GM23248 (cell line): Measurements from ENCODE around the gene ALDH4A1. TPM values are rescaled to one million over a fixed set of nuclear protein-coding genes. Genes with fewer than 3 reads are reported as not detected.

Experiments
- DNase-seq: peaks from one replicate; pipeline ENCODE4 v3.0.0-alpha.2; 2015
- H2AFZ ChIP-seq: fragments of 200-600 bp; sonication (generic); 2 replicates; pipeline ENCODE4 v1.6.1; 2016; ENCODE audit warnings: antibody characterized with exemption
- H3F3A ChIP-seq: fragments of 200-600 bp; sonication (generic); 2 replicates; pipeline ENCODE4 v1.6.1; 2016; ENCODE audit warnings: mild to moderate bottlenecking, antibody characterized with exemption, mixed run types; ENCODE audit not compliant: insufficient read depth
- H3K27ac ChIP-seq: fragments of 200-600 bp; sonication (generic); 2 replicates; pipeline ENCODE4 v1.5.1; 2016; ENCODE audit warnings: mild to moderate bottlenecking
- H3K27me3 ChIP-seq: fragments of 200-600 bp; sonication (generic); replicated peaks from 2 replicates; pipeline ENCODE4 v1.6.1; 2016; ENCODE audit warnings: mild to moderate bottlenecking; ENCODE audit not compliant: insufficient read depth
- H3K36me3 ChIP-seq: fragments of 200-600 bp; sonication (generic); 2 replicates; pipeline ENCODE4 v1.6.1; 2016; ENCODE audit warnings: low read depth, mild to moderate bottlenecking
- H3K4me1 ChIP-seq: fragments of 200-600 bp; sonication (generic); 2 replicates; pipeline ENCODE4 v1.6.1; 2016; ENCODE audit warnings: mild to moderate bottlenecking; ENCODE audit not compliant: insufficient read depth
- H3K4me2 ChIP-seq: fragments of 200-600 bp; sonication (generic); one replicate; pipeline ENCODE4 v1.6.1; 2016; ENCODE audit warnings: mild to moderate bottlenecking; ENCODE audit not compliant: unreplicated experiment
- H3K4me3 ChIP-seq: fragments of 200-600 bp; sonication (generic); 2 replicates; pipeline ENCODE4 v1.5.1; 2016; ENCODE audit warnings: mild to moderate bottlenecking
- H3K79me2 ChIP-seq: fragments of 200-600 bp; sonication (generic); 2 replicates; pipeline ENCODE4 v1.6.1; 2016; ENCODE audit warnings: mild to moderate bottlenecking; ENCODE audit not compliant: insufficient read depth
- H3K9ac ChIP-seq: fragments of 200-600 bp; sonication (generic); 2 replicates; pipeline ENCODE4 v1.6.1; 2016; ENCODE audit warnings: mild to moderate bottlenecking
- H3K9me2 ChIP-seq: fragments of 200-600 bp; sonication (generic); 2 replicates; pipeline ENCODE4 v1.6.1; 2016; ENCODE audit warnings: mixed run types, mild to moderate bottlenecking, moderate library complexity; ENCODE audit not compliant: insufficient read depth
- H3K9me3 ChIP-seq: fragments of 200-600 bp; sonication (generic); one replicate; pipeline ENCODE4 v1.6.1; 2017; ENCODE audit warnings: low read depth
- H4K20me1 ChIP-seq: fragments of 200-600 bp; sonication (generic); 2 replicates; pipeline ENCODE4 v1.6.0; 2016; ENCODE audit not compliant: insufficient read depth
- EZH2 ChIP-seq: fragments of 200-600 bp; sonication (generic); IDR thresholded peaks from 2 replicates; pipeline ENCODE4 v1.6.1; 2018; ENCODE audit warnings: antibody characterized with exemption, mild to moderate bottlenecking; ENCODE audit not compliant: insufficient read depth, poor library complexity, severe bottlenecking
- EZH2phosphoT487 ChIP-seq: fragments of 200-600 bp; sonication (generic); IDR thresholded peaks from 2 replicates; pipeline ENCODE4 v1.6.1; 2018; ENCODE audit warnings: antibody characterized with exemption, moderate library complexity, mild to moderate bottlenecking, low read depth; ENCODE audit not compliant: insufficient read depth
- WGBS, 2 experiments: methylation state at CpG; one replicate each; pipeline ENCODE4 v1.1.6; 2015 to 2017; ENCODE audit warnings: low lambda C conversion rate in 2 of 2, low coverage in 1 of 2; ENCODE audit errors: missing lambda C conversion rate in 2 of 2; 5-methylcytosine and 5-hydroxymethylcytosine counted together
- in situ Hi-C: fragments of 300-500 bp; cut with MboI; formaldehyde crosslinking; loops from 2 replicates; pipeline ENCODE4 v1.15.0; 2020
- polyA plus RNA-seq: library from polyadenylated mRNA; unstranded; fragments of >200 nt; fragmentation: Nextera tagmentation; extraction: Ambion mirVana; gene quantifications from 2 replicates; pipeline ENCODE4 v1.2.1, GENCODE V29; 2016
- total RNA-seq: library from RNA; depleted of rRNA; stranded (reverse); fragments of >200 nt; shearing (Covaris generic); gene quantifications from 2 replicates; pipeline ENCODE4 v1.2.3, GENCODE V29; 2014

Gene ALDH4A1
- total and polyA plus RNA-seq, 2 experiments from 2014 or later = 10.9 to 13.3 TPM

GRCh38 chr1:18868801-18869424 lies 33.4 kb downstream of the ALDH4A1 start:
- H3K36me3 ChIP-seq = no peaks in the 10 kb centered on the region
- DNase-seq = no peak
- H3K9me3 ChIP-seq = no peaks in the 10 kb centered on the region
- H3K9me2 ChIP-seq = no peaks in the 10 kb centered on the region
- in situ Hi-C loops = no loop called here
- no peak overlapping the region for H2AFZ ChIP-seq
- no peaks in the 10 kb centered on the region for H3F3A ChIP-seq
- H3K4me1 ChIP-seq = no peaks in the 10 kb centered on the region
- TF ChIP-seq EZH2 (no peak), EZH2phosphoT487 (no peak)
- H3K4me3 ChIP-seq = no peak overlapping the region
- WGBS, 2 experiments = 72 to 78% methylated on average over 12 of the region's 12 CpGs
- peaks cover 15% of the 10 kb centered on the region for H3K27me3 ChIP-seq
- no peak overlapping the region for H3K9ac ChIP-seq
- no peaks in the 10 kb centered on the region for H3K79me2 ChIP-seq
- H3K27ac ChIP-seq = no peak overlapping the region
- H3K4me2 ChIP-seq = no peak overlapping the region
- no peaks in the 10 kb centered on the region for H4K20me1 ChIP-seq

- Histone ChIP-seq H3K27ac (no peak overlapping the region), H3K36me3 (no peaks in the 10 kb centered on the region), H3F3A (no peaks in the 10 kb centered on the region), H3K9ac (no peak overlapping the region), H3K4me2 (no peak overlapping the region), H3K4me1 (no peaks in the 10 kb centered on the region), H3K79me2 (no peaks in the 10 kb centered on the region), H4K20me1 (no peaks in the 10 kb centered on the region), H2AFZ (no peak overlapping the region), H3K27me3 (peaks cover 15% of the 10 kb centered on the region), H3K9me2 (no peaks in the 10 kb centered on the region), H3K4me3 (no peak overlapping the region), H3K9me3 (no peaks in the 10 kb centered on the region)
- no peak for TF ChIP-seq EZH2phosphoT487
- no peak for TF ChIP-seq EZH2
- DNase-seq = no peak
- WGBS, 2 experiments = 55 to 56% methylated on average over 5 of the region's 5 CpGs
- in situ Hi-C loops = no loop called here
Measured at GRCh38 chr1:18868354-18868753, 34.0 kb downstream of the ALDH4A1 start.

- Histone ChIP-seq H3K36me3 (no peaks in the 10 kb centered on the region), H4K20me1 (no peaks in the 10 kb centered on the region), H3K9ac (no peak overlapping the region), H3K79me2 (no peaks in the 10 kb centered on the region), H3K4me3 (no peak overlapping the region), H3K27ac (no peak overlapping the region), H3K4me2 (no peak overlapping the region), H2AFZ (no peak overlapping the region), H3K4me1 (no peaks in the 10 kb centered on the region), H3K27me3 (peaks cover 15% of the 10 kb centered on the region), H3K9me2 (no peaks in the 10 kb centered on the region), H3F3A (no peaks in the 10 kb centered on the region), H3K9me3 (no peaks in the 10 kb centered on the region)
- WGBS, 2 experiments = 52 to 60% methylated on average over 3 of the region's 3 CpGs
- TF ChIP-seq EZH2phosphoT487 = no peak
- TF ChIP-seq EZH2 = no peak
- DNase-seq = no peak
- in situ Hi-C loops = no loop called here
Measured at GRCh38 chr1:18866846-18867245, 35.5 kb downstream of the ALDH4A1 start.

- Histone ChIP-seq H3K9ac (no peak overlapping the region), H3K4me2 (no peak overlapping the region), H3K4me3 (no peak overlapping the region), H4K20me1 (no peaks in the 10 kb centered on the region), H3K36me3 (no peaks in the 10 kb centered on the region), H3K79me2 (no peaks in the 10 kb centered on the region), H3K27me3 (peaks cover 15% of the 10 kb centered on the region), H3F3A (no peaks in the 10 kb centered on the region), H3K27ac (no peak overlapping the region), H3K9me3 (no peaks in the 10 kb centered on the region), H3K9me2 (no peaks in the 10 kb centered on the region), H2AFZ (no peak overlapping the region), H3K4me1 (no peaks in the 10 kb centered on the region)
- in situ Hi-C loops = no loop called here
- TF ChIP-seq EZH2 (no peak), EZH2phosphoT487 (no peak)
- 55 to 56% methylated on average over 6 of the region's 6 CpGs for WGBS, 2 experiments
- DNase-seq = no peak
Measured at GRCh38 chr1:18866314-18866713, 36.0 kb downstream of the ALDH4A1 start.
